Suprapubic skin (tissue), 4 donors: Measurements from ENCODE around the gene RXRA. TPM values are rescaled to one million over a fixed set of nuclear protein-coding genes. Genes with fewer than 3 reads are reported as not detected.

Experiments used
- DNase-seq, 2 donors: peaks; one replicate each; pipeline ENCODE4 v3.0.0-alpha.2; 2019; ENCODE audit warnings: low spot score in 2 of 2
- H3K27ac ChIP-seq: fragments of 200-600 bp; sonication (generic); one replicate; pipeline ENCODE4 v1.5.1; 2019
- H3K27me3 ChIP-seq: fragments of 200-600 bp; sonication (generic); one replicate; pipeline ENCODE4 v1.5.1; 2019
- H3K36me3 ChIP-seq: fragments of 200-600 bp; sonication (generic); one replicate; pipeline ENCODE4 v1.5.1; 2019
- H3K4me1 ChIP-seq: fragments of 200-600 bp; sonication (generic); one replicate; pipeline ENCODE4 v1.5.1; 2019
- H3K4me3 ChIP-seq: fragments of 200-600 bp; sonication (generic); one replicate; pipeline ENCODE4 v1.5.1; 2019; ENCODE audit warnings: mild to moderate bottlenecking
- H3K9me3 ChIP-seq: fragments of 200-600 bp; sonication (generic); one replicate; pipeline ENCODE4 v1.5.1; 2019
- EP300 ChIP-seq: sonication (generic); formaldehyde crosslinking; IDR thresholded peaks from one replicate; pipeline ENCODE4 v1.6.1; 2017; ENCODE audit warnings: antibody characterized with exemption
- POLR2A ChIP-seq, 2 donors: fragments of 450-650 bp; IDR thresholded peaks; one replicate each; pipeline ENCODE4 v1.6.1; 2017; ENCODE audit warnings: antibody characterized with exemption in 2 of 2, mild to moderate bottlenecking in 2 of 2, moderate library complexity in 2 of 2
- POLR2AphosphoS5 ChIP-seq, 3 donors: sonication (generic); formaldehyde crosslinking; IDR thresholded peaks; one replicate each; pipeline ENCODE4 v1.6.1; 2017; ENCODE audit warnings: antibody characterized with exemption in 3 of 3
- WGBS: methylation state at CpG from one replicate; pipeline ENCODE4 v1.1.5; 2018; 5-methylcytosine and 5-hydroxymethylcytosine counted together
- total RNA-seq, 4 donors: library from RNA; depleted of rRNA; stranded (reverse); fragments of >200 nt; gene quantifications; one replicate each; pipeline ENCODE4 v1.1.0, GENCODE V29; 2016
- TF ChIP-seq, protein P1 (sequence below), 2 donors: fragments of 200-600 bp in 1 of 2; fragments of 450-650 bp in 1 of 2; sonication (generic) in 1 of 2; IDR thresholded peaks; one replicate each; pipeline ENCODE4 v1.5.1; 2016 to 2019; ENCODE audit warnings: antibody characterized with exemption in 2 of 2, mild to moderate bottlenecking in 1 of 2, moderate library complexity in 1 of 2

Gene RXRA
- total RNA-seq, 4 donors from 2014 or later = 165 to 240 (median 185) TPM

DNA sequence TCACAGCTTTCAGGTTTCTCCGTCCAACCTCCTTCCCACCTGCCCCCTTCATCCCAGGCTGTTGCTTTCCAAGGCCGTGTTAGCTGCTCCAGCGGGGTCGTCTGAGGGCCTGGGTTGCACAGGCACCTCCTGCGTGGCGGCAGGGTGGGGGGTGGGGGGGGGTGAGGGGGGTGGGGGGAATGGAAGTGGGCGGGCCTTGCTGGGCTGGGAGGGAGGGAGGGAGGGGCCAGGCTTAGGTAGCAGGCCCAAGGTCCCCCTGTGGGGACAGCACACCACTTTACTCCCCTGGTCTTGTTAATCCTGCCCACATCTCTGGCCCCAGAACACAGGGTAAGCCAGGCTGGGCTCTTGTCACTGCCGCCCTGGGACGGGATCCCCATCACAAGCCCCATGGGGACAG is 99.1 kb downstream of the RXRA start:
- H3K4me1 ChIP-seq = peaks cover 80% of the 10 kb centered on the region
- TF ChIP-seq POLR2A (IDR thresholded peaks at IDR 0.05) (no peak), EP300 (no peak), POLR2AphosphoS5 (IDR thresholded peaks at IDR 0.05) (no peak)
- TF ChIP-seq, protein P1, sequence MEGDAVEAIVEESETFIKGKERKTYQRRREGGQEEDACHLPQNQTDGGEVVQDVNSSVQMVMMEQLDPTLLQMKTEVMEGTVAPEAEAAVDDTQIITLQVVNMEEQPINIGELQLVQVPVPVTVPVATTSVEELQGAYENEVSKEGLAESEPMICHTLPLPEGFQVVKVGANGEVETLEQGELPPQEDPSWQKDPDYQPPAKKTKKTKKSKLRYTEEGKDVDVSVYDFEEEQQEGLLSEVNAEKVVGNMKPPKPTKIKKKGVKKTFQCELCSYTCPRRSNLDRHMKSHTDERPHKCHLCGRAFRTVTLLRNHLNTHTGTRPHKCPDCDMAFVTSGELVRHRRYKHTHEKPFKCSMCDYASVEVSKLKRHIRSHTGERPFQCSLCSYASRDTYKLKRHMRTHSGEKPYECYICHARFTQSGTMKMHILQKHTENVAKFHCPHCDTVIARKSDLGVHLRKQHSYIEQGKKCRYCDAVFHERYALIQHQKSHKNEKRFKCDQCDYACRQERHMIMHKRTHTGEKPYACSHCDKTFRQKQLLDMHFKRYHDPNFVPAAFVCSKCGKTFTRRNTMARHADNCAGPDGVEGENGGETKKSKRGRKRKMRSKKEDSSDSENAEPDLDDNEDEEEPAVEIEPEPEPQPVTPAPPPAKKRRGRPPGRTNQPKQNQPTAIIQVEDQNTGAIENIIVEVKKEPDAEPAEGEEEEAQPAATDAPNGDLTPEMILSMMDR (IDR thresholded peaks at IDR 0.05) = no peak
- H3K9me3 ChIP-seq = no peaks in the 10 kb centered on the region
- peaks cover 55% of the 10 kb centered on the region for H3K36me3 ChIP-seq
- H3K27ac ChIP-seq = no peak overlapping the region
- no peak overlapping the region for H3K4me3 ChIP-seq
- H3K27me3 ChIP-seq = no peaks in the 10 kb centered on the region
- WGBS = 65% methylated on average over 4 of the region's 9 CpGs
- no peak for DNase-seq

DNA sequence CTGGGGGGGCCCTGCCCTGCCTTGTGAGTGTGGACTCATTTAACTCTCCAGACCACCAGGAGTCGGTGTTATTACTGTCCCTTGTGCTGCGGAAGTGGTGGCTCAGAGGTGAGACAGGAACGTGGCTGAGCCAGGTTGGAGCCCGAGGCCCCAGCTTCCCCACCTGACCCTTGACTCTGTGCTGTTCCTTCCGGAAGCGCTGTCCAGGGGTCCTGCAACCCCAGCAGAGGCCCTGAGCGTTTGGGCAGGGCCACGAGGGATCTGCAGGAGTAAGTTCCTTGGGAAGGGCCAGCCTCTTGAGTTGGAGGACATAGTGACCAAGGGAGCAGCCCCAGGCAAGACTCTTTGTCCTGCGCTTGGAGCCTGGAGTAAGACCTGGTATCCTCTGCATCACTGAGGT is 99.6 kb downstream of the RXRA start:
- Histone ChIP-seq H3K4me1 (peaks cover 80% of the 10 kb centered on the region), H3K4me3 (no peak overlapping the region), H3K9me3 (no peaks in the 10 kb centered on the region), H3K27me3 (no peaks in the 10 kb centered on the region), H3K36me3 (peaks cover 52% of the 10 kb centered on the region), H3K27ac (no peak overlapping the region)
- no peak for DNase-seq
- WGBS = 89% methylated on average over 3 of the region's 9 CpGs
- TF ChIP-seq POLR2A (IDR thresholded peaks at IDR 0.05) (no peak), EP300 (no peak), POLR2AphosphoS5 (IDR thresholded peaks at IDR 0.05) (no peak)
- TF ChIP-seq, protein P1 (IDR thresholded peaks at IDR 0.05) = no peak

DNA sequence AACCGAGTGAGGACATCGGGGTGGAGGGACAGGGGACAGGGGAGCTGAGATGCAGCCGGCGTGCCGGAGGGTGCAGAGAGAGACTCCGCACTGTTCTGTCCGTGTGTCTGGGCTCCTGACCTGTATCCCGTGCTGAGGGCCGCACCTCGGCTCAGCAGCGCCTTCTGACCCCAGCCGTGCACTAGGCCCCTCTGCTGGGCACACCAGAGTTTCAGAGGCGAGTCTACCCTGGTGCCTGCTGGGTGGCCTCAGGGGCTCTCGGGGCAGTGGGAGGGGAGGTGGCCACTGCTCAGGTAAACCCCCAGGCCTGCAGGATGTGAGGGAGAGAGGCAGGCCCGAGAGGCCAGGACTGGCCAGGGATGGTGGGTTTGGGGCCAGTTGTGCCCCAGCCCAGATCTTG is 100.2 kb downstream of the RXRA start:
- H3K4me1 ChIP-seq = peaks cover 80% of the 10 kb centered on the region

DNA sequence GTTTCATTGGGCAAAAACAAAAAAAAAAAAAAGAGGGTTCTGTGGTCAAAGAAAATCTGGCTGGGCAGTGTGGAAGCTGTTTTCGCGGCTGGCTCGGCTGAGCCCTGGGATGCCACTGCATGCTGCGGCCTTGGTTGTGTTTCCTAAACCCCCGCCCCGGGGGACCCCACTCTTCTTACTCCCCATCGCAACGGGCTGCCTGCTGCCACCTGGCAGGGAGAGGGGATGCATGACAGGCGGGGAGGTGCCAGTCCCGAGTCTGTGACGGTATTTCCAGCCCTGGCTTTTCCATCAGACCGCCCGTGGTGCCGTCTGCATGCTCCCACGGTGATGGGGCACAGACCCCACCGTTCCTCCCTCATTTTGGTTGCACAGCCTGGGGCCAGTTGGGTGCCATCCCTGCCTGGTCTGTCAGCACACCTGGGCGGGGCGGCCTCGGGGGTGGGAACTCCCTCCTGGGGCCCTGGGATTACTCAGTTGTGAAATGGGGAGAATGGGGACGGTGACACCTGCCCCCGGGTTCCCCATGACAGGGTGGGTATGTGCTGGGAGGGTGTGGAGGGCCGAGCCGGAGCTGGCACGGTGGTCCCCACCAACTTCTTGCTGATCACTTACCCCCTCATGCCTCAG is 101.0 kb downstream of the RXRA start:
- WGBS = 64% methylated on average over 16 of the region's 24 CpGs
- H3K27ac ChIP-seq = no peak overlapping the region
- H3K9me3 ChIP-seq = no peaks in the 10 kb centered on the region
- peaks cover 80% of the 10 kb centered on the region for H3K4me1 ChIP-seq
- no peak for DNase-seq
- H3K27me3 ChIP-seq = no peaks in the 10 kb centered on the region
- H3K4me3 ChIP-seq = no peak overlapping the region
- TF ChIP-seq POLR2A (IDR thresholded peaks at IDR 0.05) (no peak), EP300 (no peak), POLR2AphosphoS5 (IDR thresholded peaks at IDR 0.05) (no peak)
- TF ChIP-seq, protein P1 (IDR thresholded peaks at IDR 0.05) = no peak
- H3K36me3 ChIP-seq = peaks cover 46% of the 10 kb centered on the region

More for the DNA sequence above, 100.2 kb downstream of the RXRA start:
- TF ChIP-seq, protein P1 (IDR thresholded peaks at IDR 0.05) = no peak
- TF ChIP-seq EP300 = no peak
- no peak for TF ChIP-seq POLR2A (IDR thresholded peaks at IDR 0.05)
- TF ChIP-seq POLR2AphosphoS5 (IDR thresholded peaks at IDR 0.05) = no peak
- H3K27ac ChIP-seq = no peak overlapping the region
- DNase-seq = no peak
- no peaks in the 10 kb centered on the region for H3K9me3 ChIP-seq
- 95% methylated on average over 8 of the region's 15 CpGs for WGBS
- H3K4me3 ChIP-seq = no peak overlapping the region
- H3K27me3 ChIP-seq = no peaks in the 10 kb centered on the region
- peaks cover 46% of the 10 kb centered on the region for H3K36me3 ChIP-seq

DNA sequence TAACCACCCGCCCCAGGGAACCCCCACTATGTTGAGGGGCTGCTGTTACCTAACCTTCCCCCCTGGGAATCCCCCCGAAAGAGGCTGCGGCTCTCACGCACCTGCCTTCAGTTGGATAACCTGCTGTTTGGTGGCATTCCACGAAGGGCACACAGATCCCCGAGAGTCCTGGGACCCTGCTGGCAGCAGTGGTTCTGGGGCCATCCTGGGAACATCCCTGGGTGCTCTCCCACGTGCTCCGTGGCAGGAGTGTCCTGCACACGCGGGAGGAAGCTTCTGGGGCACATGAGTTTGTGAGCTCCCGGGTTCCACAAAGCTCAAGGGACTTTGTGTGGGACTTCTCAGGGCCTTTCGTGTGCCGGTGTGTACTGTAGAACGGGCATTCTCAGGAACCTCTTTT is 102.3 kb downstream of the RXRA start:
- H3K4me3 ChIP-seq = no peak overlapping the region
- H3K27me3 ChIP-seq = no peaks in the 10 kb centered on the region
- H3K4me1 ChIP-seq = peaks cover 82% of the 10 kb centered on the region
- H3K9me3 ChIP-seq = no peaks in the 10 kb centered on the region
- H3K27ac ChIP-seq = no peak overlapping the region
- no peak for TF ChIP-seq EP300
- TF ChIP-seq, protein P1 (IDR thresholded peaks at IDR 0.05) = no peak
- TF ChIP-seq POLR2A (IDR thresholded peaks at IDR 0.05) = no peak
- no peak for TF ChIP-seq POLR2AphosphoS5 (IDR thresholded peaks at IDR 0.05)
- DNase-seq = no peak
- WGBS = no CpG with 5 or more reads among the region's 14 CpGs
- peaks cover 39% of the 10 kb centered on the region for H3K36me3 ChIP-seq
